Kidney (tissue), 14 donors: ENCODE results near the gene NTNG2. TPM values are rescaled to one million over a fixed set of nuclear protein-coding genes. Genes with fewer than 3 reads are reported as not detected.
A peak's percentile ranks its signal among the peaks of the same experiment; 100 is the strongest.

Source experiments
- DNase-seq, 5 donors: peaks; one replicate each; pipeline ENCODE4 v3.0.0-alpha.2; 2013 to 2020
- FAIRE-seq: peaks from 2 replicates; lab custom pipeline; 2012; peaks lifted over from hg19 to GRCh38; lab: Jason Lieb, UNC
- H3K27ac ChIP-seq, 2 donors: one replicate each; pipeline ENCODE4 v1.7.0; 2013; ENCODE audit warnings: low read depth in 2 of 2, low read length in 2 of 2, inconsistent platforms in 1 of 2
- H3K27me3 ChIP-seq: one replicate; pipeline ENCODE4 v1.7.1; 2013; ENCODE audit warnings: low read length, inconsistent platforms; ENCODE audit not compliant: control insufficient read depth, insufficient read depth
- H3K36me3 ChIP-seq, 3 donors: one replicate each; pipeline versions ENCODE4 v1.7.0 to v1.7.1; 2013; ENCODE audit warnings: low read length in 3 of 3, control low read depth in 1 of 3, inconsistent platforms in 1 of 3; ENCODE audit not compliant: insufficient read depth in 3 of 3, control insufficient read depth in 2 of 3
- H3K4me1 ChIP-seq, 3 donors: one replicate each; pipeline versions ENCODE4 v1.7.0 to v1.7.1; 2013; ENCODE audit warnings: low read length in 3 of 3, inconsistent platforms in 1 of 3, low read depth in 1 of 3; ENCODE audit not compliant: control insufficient read depth in 2 of 3, insufficient read depth in 2 of 3
- H3K4me3 ChIP-seq, 3 donors: one replicate each; pipeline versions ENCODE4 v1.7.0 to v1.8.1; 2013; ENCODE audit warnings: low read length in 3 of 3, control low read depth in 1 of 3, inconsistent platforms in 1 of 3
- H3K9ac ChIP-seq, 3 donors: one replicate each; pipeline versions ENCODE4 v1.7.0 to v1.7.1; 2013; ENCODE audit warnings: low read length in 3 of 3, control low read depth in 1 of 3, inconsistent platforms in 1 of 3
- H3K9me3 ChIP-seq, 3 donors: one replicate each; pipeline versions ENCODE4 v1.7.0 to v1.7.1; 2013; ENCODE audit warnings: low read length in 3 of 3, control low read depth in 1 of 3, inconsistent platforms in 1 of 3; ENCODE audit not compliant: control insufficient read depth in 2 of 3, insufficient read depth in 1 of 3
- CTCF ChIP-seq: IDR thresholded peaks from 3 replicates; pipeline ENCODE4 v1.5.1; 2012; ENCODE audit warnings: mild to moderate bottlenecking, moderate library complexity, borderline replicate concordance; ENCODE audit not compliant: insufficient read depth; ENCODE audit errors: extremely low read depth
- intact Hi-C: fragments of 100-400 bp; cut with DNase I; formaldehyde crosslinking; loops from one replicate; pipeline ENCODE4 v1.11.1; 2022
- polyA plus RNA-seq: library from polyadenylated mRNA; stranded (reverse); fragments of 350-450 nt; fragmentation: Illumina TruSeq; extraction: RNeasy Lipid Tissue Mini Kit (QIAGEN cat#74804); gene quantifications from one replicate; pipeline ENCODE4 v1.2.3, GENCODE V29; 2014; ENCODE audit warnings: low read depth, low replicate concordance; ENCODE audit not compliant: insufficient read depth
- total RNA-seq: library from RNA; stranded (reverse); fragmentation: NEBNext Ultra II Directional; extraction: Animal tissue kit (Norgen Biotek cat#: 25700); gene quantifications from one replicate; pipeline ENCODE4 v1.2.1, GENCODE V29; 2021
- donor health status: control.
- donor health status: control.
- donor health status: control.
- donor health status: control.
- donor health status: control.
- donor health status: DM: yes; HTN: yes; CAD: no.
- donor health status: Normal renal cell carcinoma (clear cell type).

Gene NTNG2
- total and polyA plus RNA-seq, 2 donors from 2014 or later: 0.54 to 2.2 TPM

DNA sequence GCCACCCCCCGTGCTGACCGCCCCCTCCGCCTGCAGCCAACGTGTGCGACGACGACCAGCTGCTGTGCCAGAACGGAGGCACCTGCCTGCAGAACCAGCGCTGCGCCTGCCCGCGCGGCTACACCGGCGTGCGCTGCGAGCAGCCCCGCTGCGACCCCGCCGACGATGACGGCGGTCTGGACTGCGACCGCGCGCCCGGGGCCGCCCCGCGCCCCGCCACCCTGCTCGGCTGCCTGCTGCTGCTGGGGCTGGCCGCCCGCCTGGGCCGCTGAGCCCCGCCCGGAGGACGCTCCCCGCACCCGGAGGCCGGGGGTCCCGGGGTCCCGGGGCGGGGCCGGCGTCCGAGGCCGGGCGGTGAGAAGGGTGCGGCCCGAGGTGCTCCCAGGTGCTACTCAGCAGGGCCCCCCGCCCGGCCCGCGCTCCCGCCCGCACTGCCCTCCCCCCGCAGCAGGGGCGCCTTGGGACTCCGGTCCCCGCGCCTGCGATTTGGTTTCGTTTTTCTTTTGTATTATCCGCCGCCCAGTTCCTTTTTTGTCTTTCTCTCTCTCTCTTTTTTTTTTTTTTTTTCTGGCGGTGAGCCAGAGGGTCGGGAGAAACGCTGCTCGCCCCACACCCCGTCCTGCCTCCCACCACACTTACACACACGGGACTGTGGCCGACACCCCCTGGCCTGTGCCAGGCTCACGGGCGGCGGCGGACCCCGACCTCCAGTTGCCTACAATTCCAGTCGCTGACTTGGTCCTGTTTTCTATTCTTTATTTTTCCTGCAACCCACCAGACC lies 80.2 kb downstream of the NTNG2 start:
- TF ChIP-seq CTCF: no peak
- Histone ChIP-seq H3K9me3 (no peaks in the 10 kb centered on the region), H3K9ac (peak overlapping the region in 1 of 3 donors; percentile 55), H3K27me3 (no peaks in the 10 kb centered on the region), H3K27ac (no peak overlapping the region), H3K4me3 (peak overlapping the region; percentile 30 to 78 (median 57)), H3K36me3 (no peaks in the 10 kb centered on the region), H3K4me1 (peaks cover 0 to 12% (median 0%) of the 10 kb centered on the region in 3 donors)
- intact Hi-C loops: no loop called here
- DNase-seq (peak in 3 of 5 donors; percentile 68 to 80 (median 70)), FAIRE-seq (no peak)

GRCh38 chr9:132242621-132243155 lies 80.8 kb downstream of the NTNG2 start:
- intact Hi-C loops: no loop called here
- FAIRE-seq: no peak
- Histone ChIP-seq H3K9me3 (no peaks in the 10 kb centered on the region), H3K27ac (no peak overlapping the region), H3K4me1 (peaks cover 0 to 12% (median 0%) of the 10 kb centered on the region in 3 donors), H3K9ac (peak overlapping the region in 1 of 3 donors; percentile 55), H3K4me3 (peak overlapping the region; percentile 30 to 57 (median 50)), H3K36me3 (no peaks in the 10 kb centered on the region), H3K27me3 (no peaks in the 10 kb centered on the region)
- TF ChIP-seq CTCF: no peak
- DNase-seq: peak in 2 of 5 donors; percentile 51 to 72

DNA sequence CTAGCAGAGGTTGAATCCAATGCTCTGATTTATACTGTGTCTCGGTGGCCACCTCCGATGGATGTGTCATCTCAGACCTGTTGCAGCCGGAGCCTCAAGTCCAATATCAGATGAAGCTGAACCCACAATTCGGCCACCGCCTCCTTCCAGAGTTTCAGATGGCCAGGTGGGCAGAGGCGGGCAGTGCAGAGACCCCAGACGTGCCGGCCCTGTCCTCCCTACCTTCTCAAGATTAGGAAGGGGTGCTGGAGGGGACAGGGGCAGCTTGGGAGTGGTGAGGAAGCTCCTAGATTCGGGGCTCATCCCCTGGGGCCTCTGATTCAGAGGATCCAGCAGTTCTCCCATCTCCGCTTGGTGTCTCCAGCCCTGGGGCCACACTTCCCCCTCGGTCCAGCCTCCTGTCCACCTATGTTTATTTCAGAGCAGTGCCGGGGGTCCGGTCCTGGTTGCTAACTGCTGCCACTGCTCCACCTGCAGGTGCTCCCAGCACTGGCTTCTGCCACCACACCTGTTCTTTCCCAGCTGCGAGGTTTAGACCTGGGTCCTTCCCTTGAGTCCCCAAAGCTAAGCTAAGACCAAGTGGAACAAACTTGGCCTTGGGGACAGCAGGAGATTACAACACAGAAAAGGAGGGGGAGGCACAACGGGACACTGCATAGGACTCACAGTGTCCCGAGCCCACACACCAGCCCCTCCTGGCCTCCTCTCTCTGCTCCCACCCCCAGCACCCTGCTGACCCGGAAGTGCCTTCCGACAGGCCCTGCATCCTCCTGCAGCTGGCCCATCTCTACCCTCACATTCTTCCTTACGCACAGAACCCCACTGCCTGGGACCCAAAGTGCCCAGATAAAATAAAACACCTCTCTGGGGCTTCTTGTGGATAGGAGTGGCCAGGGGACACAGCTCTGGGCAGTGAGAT lies 81.6 kb downstream of the NTNG2 start:
- H3K27ac ChIP-seq: no peak overlapping the region
- peak in 1 of 5 donors; percentile 67 for DNase-seq
- H3K27me3 ChIP-seq: no peaks in the 10 kb centered on the region

More for the DNA sequence above, 81.6 kb downstream of the NTNG2 start:
- Histone ChIP-seq H3K36me3 (no peaks in the 10 kb centered on the region), H3K4me1 (peaks cover 0 to 12% (median 0%) of the 10 kb centered on the region in 3 donors), H3K9ac (no peak overlapping the region), H3K9me3 (no peaks in the 10 kb centered on the region), H3K4me3 (no peak overlapping the region)
- no peak for TF ChIP-seq CTCF
- intact Hi-C loops: no loop called here
- FAIRE-seq: no peak
